Measurements from ENCODE around the gene DOCK9.

DOCK9 gene

GRCh38 chr13:98878486-98879126 is 99.3 kb downstream of the DOCK9 start:
- H3K4me3 ChIP-seq (ENCODE audit: low read length), result no peak overlapping the region
- DNase-seq (ENCODE audit: low read depth), result no peak
- no peak for TF ChIP-seq CTCF (conservative IDR thresholded peaks at IDR 0.05; ENCODE audit: low read depth, low read length)

GRCh38 chr13:98877936-98878335 is 99.9 kb downstream of the DOCK9 start:
- DNase-seq (ENCODE audit: low read depth), result no peak
- H3K4me3 ChIP-seq (ENCODE audit: low read length), result no peak overlapping the region
- TF ChIP-seq CTCF (conservative IDR thresholded peaks at IDR 0.05; ENCODE audit: low read depth, low read length), result no peak

DNA sequence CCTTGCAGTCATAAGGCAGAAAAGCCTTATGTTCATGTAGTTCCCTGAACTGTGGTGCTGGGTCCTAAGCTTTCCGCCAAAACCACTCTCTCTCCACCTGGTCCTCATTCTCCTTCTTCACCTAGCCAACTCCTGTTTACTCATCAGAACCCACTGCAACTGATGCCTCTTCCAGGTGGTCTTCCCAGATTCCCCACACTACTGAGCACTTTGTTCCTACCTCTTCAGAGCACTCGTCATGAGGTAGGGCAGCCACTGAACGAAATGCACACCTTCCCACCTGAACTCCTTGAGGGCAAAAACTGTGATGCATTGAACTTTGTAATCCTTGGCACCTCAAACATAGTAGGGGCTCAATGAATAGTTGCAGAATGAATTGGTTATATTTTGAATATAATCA is 100.4 kb downstream of the DOCK9 start:
- H3K4me3 ChIP-seq (ENCODE audit: low read length), result no peak overlapping the region
- TF ChIP-seq CTCF (conservative IDR thresholded peaks at IDR 0.05; ENCODE audit: low read depth, low read length), result no peak
- DNase-seq (ENCODE audit: low read depth), result no peak

DNA sequence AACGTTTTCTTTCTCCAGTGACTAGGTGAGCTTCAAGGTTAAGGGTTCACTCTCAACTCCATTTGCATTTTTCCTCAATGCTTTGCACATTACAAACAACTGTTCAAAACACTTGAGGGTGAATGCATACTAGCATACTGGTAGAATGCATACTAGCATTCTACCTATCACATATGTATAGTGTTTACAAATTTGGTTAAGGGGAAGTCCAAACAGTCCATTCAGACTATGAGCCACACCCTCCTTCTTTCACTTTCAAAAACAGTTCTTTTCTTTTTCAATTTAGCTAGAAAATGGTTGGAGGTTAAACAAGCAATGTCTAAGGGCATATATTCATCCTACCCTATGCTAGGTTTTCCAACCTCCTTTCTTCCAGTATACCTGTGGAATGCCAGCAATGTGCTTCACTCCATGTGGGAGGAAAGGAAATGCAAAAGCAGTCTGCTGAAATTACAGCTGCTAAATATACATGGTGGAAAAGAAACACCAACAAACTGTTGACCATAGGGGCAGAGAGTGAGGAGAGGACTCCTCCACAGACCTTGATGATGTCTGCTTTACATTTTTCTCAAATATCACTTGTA is 102.6 kb downstream of the DOCK9 start:
- no peak overlapping the region for H3K4me3 ChIP-seq (ENCODE audit: low read length)
- TF ChIP-seq CTCF (conservative IDR thresholded peaks at IDR 0.05; ENCODE audit: low read depth, low read length), result no peak
- DNase-seq (ENCODE audit: low read depth), result no peak

GRCh38 chr13:98874029-98874397 is 103.9 kb downstream of the DOCK9 start:
- no peak for TF ChIP-seq CTCF (conservative IDR thresholded peaks at IDR 0.05; ENCODE audit: low read depth, low read length)
- DNase-seq (ENCODE audit: low read depth), result no peak

DNA sequence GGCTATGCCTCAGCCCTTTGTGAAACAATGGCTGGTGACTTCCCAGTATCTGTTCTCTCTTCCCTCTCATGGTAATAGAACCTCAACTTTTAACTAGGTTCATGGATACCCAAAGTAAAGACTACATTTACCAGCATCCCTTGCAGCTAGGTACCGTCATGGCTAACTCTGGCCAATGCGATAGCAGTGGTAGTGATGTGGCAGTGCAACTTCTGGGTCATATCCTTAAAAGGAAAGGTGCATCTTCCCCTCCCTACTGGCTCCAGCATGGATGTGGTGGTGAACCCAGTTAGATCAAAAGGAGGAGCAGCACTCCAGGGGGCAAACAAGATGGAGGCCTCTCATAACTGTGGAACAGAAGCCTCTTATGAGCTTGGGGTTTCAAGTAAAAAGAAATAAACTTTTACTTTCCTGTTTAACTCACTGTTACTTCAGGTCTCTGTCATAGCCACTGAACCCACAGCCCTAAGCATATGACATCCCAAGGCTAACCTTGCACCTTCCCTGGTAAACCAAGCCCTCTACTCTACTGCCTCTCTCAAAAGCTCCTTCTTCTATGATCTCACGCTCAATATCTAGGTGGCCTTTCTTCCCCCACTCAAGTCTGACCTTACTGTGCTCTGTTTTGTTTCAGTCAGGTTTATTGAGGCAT is 104.4 kb downstream of the DOCK9 start:
- DNase-seq (ENCODE audit: low read depth), result no peak
- TF ChIP-seq CTCF (conservative IDR thresholded peaks at IDR 0.05; ENCODE audit: low read depth, low read length), result no peak
- no peak overlapping the region for H3K4me3 ChIP-seq (ENCODE audit: low read length)

More at GRCh38 chr13:98874029-98874397, 103.9 kb downstream of the DOCK9 start:
- no peak overlapping the region for H3K4me3 ChIP-seq (ENCODE audit: low read length)

DNA sequence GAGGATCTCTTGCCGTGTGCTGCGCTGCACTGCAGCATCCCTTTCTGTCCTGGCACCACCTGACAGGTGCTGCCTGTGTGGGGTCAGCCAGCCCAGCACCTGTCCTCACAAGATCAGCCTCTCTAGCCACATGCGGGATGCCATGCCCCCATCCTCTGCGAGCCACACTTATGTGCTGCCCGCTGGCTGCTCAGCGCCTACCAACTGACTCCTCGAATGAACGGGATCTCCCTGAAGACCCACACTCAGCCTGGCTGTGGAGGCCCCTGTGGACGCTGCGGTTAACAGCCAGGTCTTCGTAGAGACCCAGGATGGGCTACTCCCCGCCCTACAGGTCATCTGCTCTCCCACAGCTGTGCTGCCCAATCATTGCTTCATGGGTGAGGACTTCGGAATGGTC is 106.1 kb downstream of the DOCK9 start:
- H3K4me3 ChIP-seq (ENCODE audit: low read length), result no peak overlapping the region
- no peak for DNase-seq (ENCODE audit: low read depth)
- TF ChIP-seq CTCF (conservative IDR thresholded peaks at IDR 0.05; ENCODE audit: low read depth, low read length), result no peak
